ENCODE data around the gene FHIT.

DNA sequence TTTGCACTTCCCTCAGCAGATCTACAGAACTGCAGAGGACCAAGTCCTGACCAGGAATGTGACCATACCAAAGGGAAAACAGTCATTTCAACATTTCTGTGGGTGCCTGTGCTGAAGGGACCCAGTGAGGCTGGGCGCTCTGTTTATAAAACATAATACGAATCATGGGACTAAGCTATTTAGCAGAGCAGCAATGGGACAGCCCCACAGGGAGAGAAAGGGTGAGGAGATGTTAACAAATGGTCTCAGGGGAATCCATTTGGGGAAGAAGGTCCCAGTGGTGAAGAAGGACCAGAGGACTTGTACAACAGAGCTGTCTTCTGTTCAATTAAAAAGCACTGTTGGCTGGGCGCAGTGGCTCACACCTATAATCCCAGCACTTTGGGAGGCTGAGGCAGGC, 1025.4 kb downstream of the FHIT start:
- TF ChIP-seq YY1 (IDR thresholded peaks at IDR 0.05; ENCODE audit: insufficient read depth, insufficient read length), result no peak
- TF ChIP-seq SUZ12 (IDR thresholded peaks at IDR 0.05; ENCODE audit: extremely low read depth, insufficient read depth, insufficient read length), result no peak
